ENCODE data around the gene LACTBL1.

DNA sequence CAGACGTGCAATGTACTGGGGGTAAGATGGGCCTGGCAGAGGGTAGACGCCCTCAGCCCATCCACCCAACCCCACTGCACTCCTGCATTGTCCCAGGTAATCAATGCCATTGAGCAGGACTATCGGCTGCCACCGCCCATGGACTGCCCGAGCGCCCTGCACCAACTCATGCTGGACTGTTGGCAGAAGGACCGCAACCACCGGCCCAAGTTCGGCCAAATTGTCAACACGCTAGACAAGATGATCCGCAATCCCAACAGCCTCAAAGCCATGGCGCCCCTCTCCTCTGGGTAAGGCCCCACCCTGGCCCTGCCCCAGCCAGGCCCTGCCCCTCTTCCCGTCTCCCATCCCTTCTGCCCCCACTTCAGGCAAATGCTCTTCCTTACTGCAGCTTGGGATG, 62.4 kb downstream of the LACTBL1 start:
- TF ChIP-seq SUZ12 (IDR thresholded peaks at IDR 0.05; ENCODE audit: extremely low read depth, insufficient read depth, insufficient read length) (no peak), YY1 (IDR thresholded peaks at IDR 0.05; ENCODE audit: insufficient read depth, insufficient read length) (no peak), ZNF274 (IDR thresholded peaks at IDR 0.05; ENCODE audit: low read depth, low read length) (no peak)

Data from NT2/D1 (cell line).